Mucosa of stomach (tissue), 1 donor: ENCODE data around the gene DPP10.

ENCODE experiments used
- H3K27me3 ChIP-seq: one replicate; pipeline ENCODE4 v1.7.0; 2013; ENCODE audit warnings: mild to moderate bottlenecking, low read length; ENCODE audit not compliant: control insufficient read depth, insufficient read depth
- H3K36me3 ChIP-seq: one replicate; pipeline ENCODE4 v1.7.0; 2013; ENCODE audit warnings: low read length; ENCODE audit not compliant: control insufficient read depth, insufficient read depth
- H3K4me1 ChIP-seq: one replicate; pipeline ENCODE4 v1.7.0; 2013; ENCODE audit warnings: mild to moderate bottlenecking, low read length; ENCODE audit not compliant: control insufficient read depth, insufficient read depth
- H3K4me3 ChIP-seq: one replicate; pipeline ENCODE4 v1.7.0; 2013; ENCODE audit warnings: low read length
- H3K9ac ChIP-seq: one replicate; pipeline ENCODE4 v1.7.0; 2013; ENCODE audit warnings: mild to moderate bottlenecking, low read length, moderate library complexity
- H3K9me3 ChIP-seq: one replicate; pipeline ENCODE4 v1.7.0; 2013; ENCODE audit warnings: mild to moderate bottlenecking, low read length, moderate library complexity; ENCODE audit not compliant: control insufficient read depth
- donor health status: Pancreatic carcinoma.

Gene DPP10

DNA sequence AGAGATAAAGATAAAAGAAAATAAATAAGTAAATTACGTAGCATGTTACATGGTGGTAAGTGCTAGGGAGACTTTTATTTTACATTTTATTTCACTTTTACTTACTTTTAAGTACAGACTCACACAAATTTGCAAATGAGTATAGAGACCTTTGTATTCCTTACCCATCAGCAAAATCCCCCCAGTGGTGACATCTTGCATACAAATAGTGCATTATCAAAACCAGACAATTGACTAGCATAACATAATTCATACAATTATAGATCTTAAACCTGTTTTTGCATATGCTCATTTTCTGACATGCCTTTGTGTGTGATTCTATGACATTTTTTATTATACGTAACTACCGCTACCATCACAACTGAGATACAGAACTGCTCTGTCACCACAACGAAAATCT, 1099.4 kb downstream of the DPP10 start:
- Histone ChIP-seq H3K4me1 (no peaks in the 10 kb centered on the region), H3K27me3 (no peaks in the 10 kb centered on the region), H3K36me3 (no peaks in the 10 kb centered on the region), H3K4me3 (no peak overlapping the region), H3K9ac (no peak overlapping the region), H3K9me3 (no peaks in the 10 kb centered on the region)

DNA sequence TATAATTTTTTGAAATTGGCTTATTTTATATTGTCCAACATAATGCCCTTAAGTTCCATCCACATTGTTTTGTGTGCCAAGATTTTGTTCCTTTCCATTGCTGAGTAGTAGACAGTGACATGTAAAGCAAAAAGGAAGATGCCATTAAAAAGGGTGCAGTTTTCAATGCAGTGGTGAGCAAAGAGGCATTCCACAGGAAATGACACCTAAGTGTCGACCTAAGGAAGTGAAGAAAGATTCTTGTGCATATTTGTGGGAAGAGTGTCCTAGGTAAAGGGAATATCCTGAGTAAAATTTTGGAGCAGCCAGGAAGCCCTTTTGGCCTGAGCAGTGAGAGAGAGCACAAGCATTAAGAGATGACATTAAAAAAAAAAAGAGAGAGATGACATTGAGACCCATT, 1099.9 kb downstream of the DPP10 start:
- no peak overlapping the region for H3K9ac ChIP-seq
- H3K9me3 ChIP-seq, result no peaks in the 10 kb centered on the region
- no peaks in the 10 kb centered on the region for H3K4me1 ChIP-seq
- H3K36me3 ChIP-seq, result no peaks in the 10 kb centered on the region
- no peaks in the 10 kb centered on the region for H3K27me3 ChIP-seq
- H3K4me3 ChIP-seq, result no peak overlapping the region

DNA sequence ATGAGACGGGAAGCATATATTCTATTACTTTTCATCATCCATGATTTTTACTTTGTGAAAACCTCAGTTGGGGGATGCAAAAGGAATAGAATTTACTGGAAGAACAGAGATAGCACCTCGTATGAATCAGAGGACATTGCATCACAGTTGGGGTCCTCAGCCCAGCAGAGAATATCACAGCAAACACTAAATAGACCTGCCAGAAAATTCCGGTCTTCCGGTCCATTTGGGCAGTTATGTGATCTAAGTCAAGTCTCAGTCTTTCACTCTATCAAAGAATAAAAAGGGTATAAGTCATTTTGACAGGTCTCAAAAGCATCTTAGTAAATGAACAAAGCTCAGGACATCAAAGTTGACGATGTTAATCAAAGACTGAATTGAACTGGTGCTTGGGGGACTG, 1100.6 kb downstream of the DPP10 start:
- H3K9ac ChIP-seq, result no peak overlapping the region
- H3K36me3 ChIP-seq, result no peaks in the 10 kb centered on the region
- H3K4me3 ChIP-seq, result no peak overlapping the region
- no peaks in the 10 kb centered on the region for H3K27me3 ChIP-seq
- no peaks in the 10 kb centered on the region for H3K4me1 ChIP-seq
- no peaks in the 10 kb centered on the region for H3K9me3 ChIP-seq

- H3K4me1 ChIP-seq, result no peaks in the 10 kb centered on the region
- no peak overlapping the region for H3K9ac ChIP-seq
- H3K4me3 ChIP-seq, result no peak overlapping the region
- H3K9me3 ChIP-seq, result no peaks in the 10 kb centered on the region
- H3K36me3 ChIP-seq, result no peaks in the 10 kb centered on the region
- no peaks in the 10 kb centered on the region for H3K27me3 ChIP-seq
Observed at GRCh38 chr2:115543461-115543860, 1101.0 kb downstream of the DPP10 start.

- Histone ChIP-seq H3K4me3 (no peak overlapping the region), H3K9ac (no peak overlapping the region), H3K36me3 (no peaks in the 10 kb centered on the region), H3K4me1 (no peaks in the 10 kb centered on the region), H3K27me3 (no peaks in the 10 kb centered on the region), H3K9me3 (no peaks in the 10 kb centered on the region)
Observed at GRCh38 chr2:115549611-115550130, 1107.2 kb downstream of the DPP10 start.

- no peaks in the 10 kb centered on the region for H3K9me3 ChIP-seq
- H3K4me1 ChIP-seq, result no peaks in the 10 kb centered on the region
- H3K9ac ChIP-seq, result no peak overlapping the region
- H3K4me3 ChIP-seq, result no peak overlapping the region
- no peaks in the 10 kb centered on the region for H3K27me3 ChIP-seq
- no peaks in the 10 kb centered on the region for H3K36me3 ChIP-seq
Observed at GRCh38 chr2:115552726-115553125, 1110.3 kb downstream of the DPP10 start.

- H3K9me3 ChIP-seq, result no peaks in the 10 kb centered on the region
- no peaks in the 10 kb centered on the region for H3K27me3 ChIP-seq
- H3K36me3 ChIP-seq, result no peaks in the 10 kb centered on the region
- no peaks in the 10 kb centered on the region for H3K4me1 ChIP-seq
- no peak overlapping the region for H3K4me3 ChIP-seq
- no peak overlapping the region for H3K9ac ChIP-seq
Observed at GRCh38 chr2:115554153-115554552, 1111.7 kb downstream of the DPP10 start.

GRCh38 chr2:115558725-115559124, 1116.3 kb downstream of the DPP10 start:
- no peaks in the 10 kb centered on the region for H3K27me3 ChIP-seq
- H3K4me3 ChIP-seq, result no peak overlapping the region
- H3K36me3 ChIP-seq, result no peaks in the 10 kb centered on the region
- no peaks in the 10 kb centered on the region for H3K4me1 ChIP-seq
- no peak overlapping the region for H3K9ac ChIP-seq
- H3K9me3 ChIP-seq, result no peaks in the 10 kb centered on the region

GRCh38 chr2:115560666-115561065, 1118.2 kb downstream of the DPP10 start:
- no peak overlapping the region for H3K4me3 ChIP-seq
- no peaks in the 10 kb centered on the region for H3K4me1 ChIP-seq

GRCh38 chr2:115568643-115569042, 1126.2 kb downstream of the DPP10 start:
- no peak overlapping the region for H3K9ac ChIP-seq
- no peaks in the 10 kb centered on the region for H3K27me3 ChIP-seq
- H3K4me1 ChIP-seq, result no peaks in the 10 kb centered on the region
- no peak overlapping the region for H3K4me3 ChIP-seq
- no peaks in the 10 kb centered on the region for H3K36me3 ChIP-seq
- no peaks in the 10 kb centered on the region for H3K9me3 ChIP-seq

More at GRCh38 chr2:115560666-115561065, 1118.2 kb downstream of the DPP10 start:
- H3K9ac ChIP-seq, result no peak overlapping the region
- no peaks in the 10 kb centered on the region for H3K9me3 ChIP-seq
- no peaks in the 10 kb centered on the region for H3K36me3 ChIP-seq
- no peaks in the 10 kb centered on the region for H3K27me3 ChIP-seq

DNA sequence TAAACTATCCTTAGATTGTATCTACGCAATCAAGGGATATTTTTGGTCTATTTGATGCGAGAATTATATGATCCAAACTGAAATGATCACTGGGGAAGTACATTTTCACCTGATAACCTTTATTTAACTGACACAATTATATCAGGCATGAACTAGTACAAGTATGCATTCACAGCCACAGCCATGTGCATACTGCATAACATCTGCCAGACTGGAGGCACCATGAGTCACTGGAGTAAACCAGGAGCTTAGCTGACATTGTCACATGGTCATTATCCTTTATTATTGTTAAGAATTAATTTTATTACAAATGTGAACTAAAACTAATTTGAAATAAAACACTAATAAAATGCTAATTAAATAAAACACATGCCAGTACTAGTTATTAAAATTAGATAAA, 1127.1 kb downstream of the DPP10 start:
- Histone ChIP-seq H3K9me3 (no peaks in the 10 kb centered on the region), H3K4me1 (no peaks in the 10 kb centered on the region), H3K4me3 (no peak overlapping the region), H3K9ac (no peak overlapping the region), H3K36me3 (no peaks in the 10 kb centered on the region), H3K27me3 (no peaks in the 10 kb centered on the region)

DNA sequence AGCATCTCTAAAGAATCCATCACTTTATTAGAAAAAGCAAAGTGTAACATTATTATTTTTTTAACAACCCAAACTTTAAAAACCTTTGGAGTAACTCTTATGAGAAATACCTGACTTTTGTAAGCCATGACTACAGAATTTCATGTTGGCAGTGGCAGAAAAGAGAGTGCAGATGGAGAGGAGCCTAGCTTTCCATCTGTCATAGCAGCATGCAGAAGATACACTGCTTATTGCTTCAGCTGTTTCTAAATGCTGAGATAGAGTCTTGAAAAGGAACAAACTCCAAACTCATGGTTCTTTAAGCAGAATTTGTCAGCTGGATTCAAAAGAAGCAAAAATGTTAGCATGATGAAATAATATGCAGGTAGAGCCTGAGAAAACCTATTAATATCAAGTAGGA, 1130.3 kb downstream of the DPP10 start:
- Histone ChIP-seq H3K36me3 (no peaks in the 10 kb centered on the region), H3K27me3 (no peaks in the 10 kb centered on the region), H3K9me3 (no peaks in the 10 kb centered on the region), H3K9ac (no peak overlapping the region), H3K4me3 (no peak overlapping the region), H3K4me1 (no peaks in the 10 kb centered on the region)

DNA sequence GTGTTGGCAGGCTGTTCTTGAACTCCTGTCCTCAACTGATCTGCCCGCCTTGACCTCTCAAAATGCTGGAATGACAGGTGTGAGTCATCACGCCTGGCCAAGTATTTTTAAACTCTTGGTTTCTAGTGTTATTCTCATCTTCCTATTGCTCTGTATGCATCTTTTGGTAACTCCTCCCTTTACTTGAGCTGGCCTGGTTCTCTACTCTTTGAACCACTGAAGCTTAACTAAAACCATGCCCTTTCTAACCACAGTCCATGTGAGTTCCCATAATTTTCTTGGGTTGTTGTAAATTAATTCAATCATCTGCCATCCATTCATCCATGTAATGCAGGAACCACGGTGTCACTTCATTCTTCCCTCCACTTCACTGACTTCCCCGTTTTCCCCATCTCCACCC, 1131.3 kb downstream of the DPP10 start:
- H3K9ac ChIP-seq, result no peak overlapping the region
- H3K4me1 ChIP-seq, result no peaks in the 10 kb centered on the region
- H3K9me3 ChIP-seq, result no peaks in the 10 kb centered on the region
- no peaks in the 10 kb centered on the region for H3K36me3 ChIP-seq
- no peak overlapping the region for H3K4me3 ChIP-seq
- H3K27me3 ChIP-seq, result no peaks in the 10 kb centered on the region
